Spinal cord (tissue), 10 donors: ENCODE data around the gene CDKN2D. TPM values are rescaled to one million over a fixed set of nuclear protein-coding genes. Genes with fewer than 3 reads are reported as not detected.
A peak's percentile ranks its signal among the peaks of the same experiment; 100 is the strongest.

ENCODE experiments used
- DNase-seq, 6 donors: peaks; one replicate each; pipeline versions ENCODE4 v3.0.0 to v3.0.0-alpha.2; 2013 to 2015; ENCODE audit warnings: low spot score in 6 of 6, low read depth in 4 of 6
- H3K27ac ChIP-seq: one replicate; pipeline ENCODE4 v1.5.1; 2013; ENCODE audit warnings: low read depth, low read length, control low read depth
- H3K27me3 ChIP-seq: one replicate; pipeline ENCODE4 v1.6.1; 2013; ENCODE audit warnings: low read length; ENCODE audit not compliant: control insufficient read depth, insufficient read depth
- H3K36me3 ChIP-seq: one replicate; pipeline ENCODE4 v1.6.1; 2013; ENCODE audit warnings: low read length; ENCODE audit not compliant: control insufficient read depth, insufficient read depth
- H3K4me1 ChIP-seq: one replicate; pipeline ENCODE4 v1.6.1; 2013; ENCODE audit warnings: low read length; ENCODE audit not compliant: control insufficient read depth, insufficient read depth
- H3K4me3 ChIP-seq: one replicate; pipeline ENCODE4 v1.5.1; 2013; ENCODE audit warnings: low read depth, low read length, control low read depth
- H3K9me3 ChIP-seq: one replicate; pipeline ENCODE4 v1.6.1; 2013; ENCODE audit warnings: low read length; ENCODE audit not compliant: control insufficient read depth, insufficient read depth
- WGBS: methylation state at CpG from one replicate; pipeline ENCODE4 v1.1.5; 2013; ENCODE audit warnings: missing lambda C conversion rate; ENCODE audit not compliant: insufficient coverage; 5-methylcytosine and 5-hydroxymethylcytosine counted together
- long read RNA-seq, 4 donors: transcript quantifications; one replicate each; lab custom pipeline, GENCODE V29; 2026
- polyA plus RNA-seq, 2 donors: library from polyadenylated mRNA; unstranded; fragments of 120-200 nt; gene quantifications; one replicate each; pipeline ENCODE4 v1.2.1, GENCODE V29; 2013; ENCODE audit not compliant: insufficient read length in 2 of 2
- total RNA-seq, 2 donors: library from RNA; depleted of rRNA in 1 of 2; stranded (reverse); fragments of 120-200 nt in 1 of 2; fragments of >200 nt in 1 of 2; gene quantifications; one replicate each; pipeline versions ENCODE4 v1.2.3 to v1.2.4, GENCODE V29; 2013 to 2014
- donor health status: healthy.

CDKN2D gene
- total RNA-seq (10 to 100 TPM; 25.6 to 50.9 TPM), polyA plus RNA-seq (100 to 1,000 TPM; 167 to 173 TPM)
- long read RNA-seq, donor 1, transcript CDKN2D-201 (3 exons, 1,086 nt) = minor isoform, 23 of 153 reads
- long read RNA-seq, donor 1, transcript CDKN2D-202 (2 exons, 1,422 nt) = major isoform, 130 of 153 reads
- long read RNA-seq, donor 1, partial matches to known transcripts = 0 of 153 reads
- long read RNA-seq, donor 1, other reads (novel, unspliced or antisense) = 0 of 153 reads
- long read RNA-seq, donor 2, transcript CDKN2D-201 (3 exons, 1,086 nt) = minor isoform, 7 of 61 reads
- long read RNA-seq, donor 2, transcript CDKN2D-202 (2 exons, 1,422 nt) = major isoform, 54 of 61 reads
- long read RNA-seq, donor 2, partial matches to known transcripts = 0 of 61 reads
- long read RNA-seq, donor 2, other reads (novel, unspliced or antisense) = 0 of 61 reads
- long read RNA-seq, donor 3, transcript CDKN2D-201 (3 exons, 1,086 nt) = minor isoform, 6 of 56 reads
- long read RNA-seq, donor 3, transcript CDKN2D-202 (2 exons, 1,422 nt) = major isoform, 50 of 56 reads
- long read RNA-seq, donor 3, partial matches to known transcripts = 0 of 56 reads
- long read RNA-seq, donor 3, other reads (novel, unspliced or antisense) = 0 of 56 reads
- long read RNA-seq, donor 4, transcript CDKN2D-202 (2 exons, 1,422 nt) = major isoform, 9 of 12 reads
- long read RNA-seq, donor 4, partial matches to known transcripts = 0 of 12 reads
- long read RNA-seq, donor 4, other reads (novel, unspliced or antisense) = 0 of 12 reads

GRCh38 chr19:10568826-10569651 is at the start of gene CDKN2D:
Gene CDKN2D, minus strand, starts transcription at chr19:10568979. Its CDS starts 326 bp downstream, at chr19:10568653.
- H3K4me1 ChIP-seq = peaks cover 50% of the 10 kb centered on the region
- H3K27ac ChIP-seq = peak within 1 kb of the TSS; percentile 65
- under 1% methylated on average over 66 of the region's 71 CpGs for WGBS
- peak; percentile 97 to 100 (median 98) for DNase-seq
- peak within 1 kb of the TSS; percentile 68 for H3K4me3 ChIP-seq
- H3K27me3 ChIP-seq = no peaks in the 10 kb centered on the region
- peaks cover 9% of the 10 kb centered on the region for H3K36me3 ChIP-seq
- no peaks in the 10 kb centered on the region for H3K9me3 ChIP-seq

GRCh38 chr19:10617409-10618121 is 48.8 kb upstream of the CDKN2D start:
- H3K4me1 ChIP-seq = peaks cover 5% of the 10 kb centered on the region
- H3K4me3 ChIP-seq = no peak overlapping the region
- DNase-seq = no peak
- peaks cover 25% of the 10 kb centered on the region for H3K36me3 ChIP-seq
- H3K27ac ChIP-seq = no peak overlapping the region
- no peaks in the 10 kb centered on the region for H3K9me3 ChIP-seq
- 100% methylated on average over 7 of the region's 15 CpGs for WGBS
- no peaks in the 10 kb centered on the region for H3K27me3 ChIP-seq

GRCh38 chr19:10615429-10616023 is 46.7 kb upstream of the CDKN2D start:
- H3K4me3 ChIP-seq = no peak overlapping the region
- H3K36me3 ChIP-seq = peaks cover 19% of the 10 kb centered on the region
- no peak for DNase-seq
- H3K27me3 ChIP-seq = no peaks in the 10 kb centered on the region
- WGBS = 95% methylated on average over 14 of the region's 14 CpGs
- H3K9me3 ChIP-seq = no peaks in the 10 kb centered on the region
- peaks cover 12% of the 10 kb centered on the region for H3K4me1 ChIP-seq
- H3K27ac ChIP-seq = no peak overlapping the region

DNA sequence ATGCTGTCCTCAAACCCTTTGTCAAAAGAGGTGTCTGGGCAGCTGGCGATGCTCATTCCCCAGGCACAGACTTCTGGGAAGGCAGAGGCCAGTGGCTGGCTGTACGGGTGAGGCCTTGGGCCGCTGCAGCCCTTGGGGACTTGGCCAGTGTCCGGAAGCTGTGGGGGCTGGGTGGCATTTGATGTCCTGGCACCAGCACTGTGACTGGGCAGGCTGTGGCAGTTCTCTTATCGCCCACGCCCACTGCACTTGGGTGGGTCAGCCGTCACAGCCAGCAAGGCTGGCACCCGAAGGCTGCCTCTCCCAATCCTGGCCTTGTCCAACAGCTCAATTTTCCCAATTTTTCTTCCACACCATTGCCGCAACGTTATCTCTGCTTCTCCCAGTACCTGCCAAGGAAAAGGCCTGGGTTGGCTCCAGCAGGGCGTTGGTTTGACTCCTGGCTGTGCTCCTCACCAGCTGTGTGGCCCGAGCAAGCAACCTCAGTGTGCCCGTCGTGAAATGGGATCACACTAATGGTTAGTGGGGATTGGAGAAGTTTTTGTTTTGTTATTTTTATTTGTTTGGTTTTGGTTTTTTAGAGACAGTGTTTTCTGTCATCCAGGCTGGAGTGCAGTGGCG is 43.8 kb upstream of the CDKN2D start:
- peaks cover 12% of the 10 kb centered on the region for H3K4me1 ChIP-seq
- H3K4me3 ChIP-seq = no peak overlapping the region
- peak overlapping the region; percentile 64 for H3K27ac ChIP-seq
- H3K27me3 ChIP-seq = no peaks in the 10 kb centered on the region
- peak in 1 of 6 donors; percentile 46 for DNase-seq
- peaks cover 17% of the 10 kb centered on the region for H3K36me3 ChIP-seq
- WGBS = 74% methylated on average over 14 of the region's 15 CpGs
- no peaks in the 10 kb centered on the region for H3K9me3 ChIP-seq

DNA sequence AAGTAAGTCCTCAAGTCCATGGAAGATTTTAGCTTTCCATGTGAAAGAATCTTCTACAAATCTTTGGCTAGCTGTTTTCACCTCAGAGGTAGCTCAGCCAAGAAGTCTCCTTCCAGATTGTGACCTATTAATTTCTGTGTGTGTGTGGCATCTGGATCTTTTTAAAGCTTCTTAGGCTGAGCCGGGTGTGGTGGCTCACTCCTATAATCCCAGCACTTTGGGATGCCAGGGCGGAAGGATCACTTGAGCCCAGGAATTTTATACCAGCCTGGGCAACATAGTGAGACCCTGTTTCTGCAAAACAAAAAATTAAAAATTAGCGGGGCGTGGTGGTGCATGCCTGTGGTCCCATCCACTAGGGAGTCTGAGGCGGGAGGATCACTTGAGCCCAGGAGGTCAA is 43.1 kb upstream of the CDKN2D start:
- no peak overlapping the region for H3K4me3 ChIP-seq
- 97% methylated on average over 5 of the region's 5 CpGs for WGBS
- no peak for DNase-seq
- peak overlapping the region; percentile 64 for H3K27ac ChIP-seq
- H3K36me3 ChIP-seq = peaks cover 14% of the 10 kb centered on the region
- no peaks in the 10 kb centered on the region for H3K9me3 ChIP-seq
- H3K27me3 ChIP-seq = no peaks in the 10 kb centered on the region
- H3K4me1 ChIP-seq = peaks cover 12% of the 10 kb centered on the region

DNA sequence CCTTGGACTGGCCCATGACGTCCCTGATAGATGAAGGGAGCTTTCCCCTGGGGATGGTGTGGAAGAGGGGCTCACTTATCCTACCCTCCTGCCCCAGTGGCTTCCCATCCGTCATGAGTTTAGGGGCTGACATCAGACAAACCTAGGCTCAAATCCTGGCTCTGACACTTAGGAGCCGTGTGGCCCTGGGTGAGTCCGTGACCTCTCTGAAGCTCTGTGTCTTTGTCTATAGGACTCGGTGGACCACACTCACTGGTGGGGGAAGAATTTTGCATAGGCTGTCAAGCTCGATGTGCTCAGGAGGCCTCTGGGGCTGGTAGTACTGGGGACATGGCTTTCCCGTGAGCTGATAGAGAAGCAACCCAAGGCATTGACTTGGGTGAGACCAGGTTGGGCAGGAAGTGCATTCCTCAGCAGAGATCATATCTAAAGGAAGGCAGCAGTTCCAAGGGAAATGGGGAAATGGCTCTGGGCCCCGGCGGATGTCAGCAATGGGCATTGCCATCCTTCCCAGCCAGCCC is 35.7 kb upstream of the CDKN2D start:
- Histone ChIP-seq H3K9me3 (no peaks in the 10 kb centered on the region), H3K27me3 (no peaks in the 10 kb centered on the region), H3K4me3 (no peak overlapping the region), H3K36me3 (peaks cover 5% of the 10 kb centered on the region), H3K27ac (peak overlapping the region; percentile 91), H3K4me1 (peaks cover 20% of the 10 kb centered on the region)
- WGBS = 88% methylated on average over 4 of the region's 9 CpGs
- no peak for DNase-seq

GRCh38 chr19:10603873-10604459 is 35.2 kb upstream of the CDKN2D start:
- Histone ChIP-seq H3K9me3 (no peaks in the 10 kb centered on the region), H3K27ac (peak overlapping the region; percentile 91), H3K27me3 (no peaks in the 10 kb centered on the region), H3K36me3 (peaks cover 5% of the 10 kb centered on the region), H3K4me1 (peaks cover 20% of the 10 kb centered on the region), H3K4me3 (peak overlapping the region; percentile 94)
- DNase-seq = peak in 1 of 6 donors; percentile 13
- WGBS = 56% methylated on average over 5 of the region's 9 CpGs
